Immature natural killer cell (primary cell): ENCODE measurements around the gene UXT. TPM values are rescaled to one million over a fixed set of nuclear protein-coding genes. Genes with fewer than 3 reads are reported as not detected.
"Not testable (repeated sequence)": the region's sequence is repeated elsewhere in the genome, so short reads cannot be mapped to it uniquely, and the experiment has no call there.

Source experiments
- DNase-seq, 3 donors: peaks; one replicate each; pipeline ENCODE4 v3.0.0; 2022; ENCODE audit warnings: mixed read lengths in 1 of 3
- H3K27ac Mint-ChIP-seq, 6 donors: one replicate each; pipeline ENCODE4 v1.8.0; 2020; ENCODE audit warnings: mixed read lengths in 6 of 6, mild to moderate bottlenecking in 5 of 6, inconsistent platforms in 4 of 6, moderate library complexity in 3 of 6
- H3K27me3 Mint-ChIP-seq, 3 donors: one replicate each; pipeline ENCODE4 v1.8.0; 2020 to 2021; ENCODE audit warnings: low read depth in 3 of 3, mild to moderate bottlenecking in 3 of 3, mixed read lengths in 3 of 3, moderate library complexity in 3 of 3, inconsistent platforms in 1 of 3
- H3K36me3 Mint-ChIP-seq, 3 donors: one replicate each; pipeline ENCODE4 v1.8.0; 2020; ENCODE audit warnings: mixed read lengths in 3 of 3, inconsistent platforms in 2 of 3, mild to moderate bottlenecking in 2 of 3
- H3K4me1 Mint-ChIP-seq, 2 donors: one replicate each; pipeline ENCODE4 v1.8.0; 2020; ENCODE audit warnings: inconsistent platforms in 2 of 2, mild to moderate bottlenecking in 2 of 2, mixed read lengths in 2 of 2, moderate library complexity in 1 of 2
- H3K4me3 Mint-ChIP-seq, 5 donors: one replicate each; pipeline ENCODE4 v1.8.0; 2020; ENCODE audit warnings: mild to moderate bottlenecking in 5 of 5, mixed read lengths in 5 of 5, inconsistent platforms in 3 of 5, moderate library complexity in 3 of 5
- H3K9me3 Mint-ChIP-seq, 6 donors: one replicate each; pipeline ENCODE4 v1.8.0; 2020; ENCODE audit warnings: mild to moderate bottlenecking in 6 of 6, mixed read lengths in 6 of 6, inconsistent platforms in 4 of 6, moderate library complexity in 3 of 6
- polyA plus RNA-seq, 3 donors: library from polyadenylated mRNA; unstranded; fragments of 300-500 nt; fragmentation: Illumina TruSeq; gene quantifications; one replicate each; pipeline ENCODE4 v1.2.3, GENCODE V29; 2021

Gene UXT
- polyA plus RNA-seq, 3 donors from 2014 or later: 179 to 256 (median 190) TPM

- peak within 1 kb of the TSS; percentile 12 to 75 (median 52) for H3K4me3 Mint-ChIP-seq
- peaks cover 0 to 4% (median 0%) of the 10 kb centered on the region in 6 donors for H3K9me3 Mint-ChIP-seq
- H3K4me1 Mint-ChIP-seq: peaks cover 0 to 4% of the 10 kb centered on the region in 2 donors
- peak within 1 kb of the TSS in 2 of 6 donors; percentile 23 to 33 for H3K27ac Mint-ChIP-seq
- DNase-seq: peak; percentile 82 to 87 (median 83)
- peaks cover 11 to 18% (median 17%) of the 10 kb centered on the region in 3 donors for H3K27me3 Mint-ChIP-seq
- no peaks in the 10 kb centered on the region for H3K36me3 Mint-ChIP-seq
These were observed 39.3 kb downstream of the UXT start, which contains the start of gene SYN1 for GRCh38 chrX:47619486-47620302. Gene SYN1, minus strand, starts transcription at chrX:47619857. Its CDS starts 129 bp downstream, at chrX:47619728.

GRCh38 chrX:47618923-47619485, 40.0 kb downstream of the UXT start:
- Mint-ChIP-seq H3K27me3 (peaks cover 11 to 18% (median 17%) of the 10 kb centered on the region in 3 donors), H3K4me3 (peak overlapping the region; percentile 12 to 75 (median 52)), H3K4me1 (peaks cover 0 to 4% of the 10 kb centered on the region in 2 donors), H3K9me3 (peaks cover 0 to 4% (median 0%) of the 10 kb centered on the region in 6 donors), H3K27ac (peak overlapping the region in 2 of 6 donors; percentile 23 to 33), H3K36me3 (no peaks in the 10 kb centered on the region)
- DNase-seq: no peak

- peaks cover 0 to 4% of the 10 kb centered on the region in 2 donors for H3K4me1 Mint-ChIP-seq
- no peak overlapping the region for H3K4me3 Mint-ChIP-seq
- H3K27ac Mint-ChIP-seq: no peak overlapping the region
- peaks cover 3 to 10% (median 7%) of the 10 kb centered on the region in 3 donors for H3K27me3 Mint-ChIP-seq
- DNase-seq: no peak
- H3K9me3 Mint-ChIP-seq: peaks cover 0 to 4% (median 0%) of the 10 kb centered on the region in 6 donors
- no peaks in the 10 kb centered on the region for H3K36me3 Mint-ChIP-seq
These were observed 44.4 kb downstream of the UXT start for GRCh38 chrX:47614618-47615017.

- H3K36me3 Mint-ChIP-seq: no peaks in the 10 kb centered on the region
- H3K27me3 Mint-ChIP-seq: peaks cover 0 to 3% (median 2%) of the 10 kb centered on the region in 3 donors
- H3K4me1 Mint-ChIP-seq: no peaks in the 10 kb centered on the region
- H3K27ac Mint-ChIP-seq: no peak overlapping the region
- no peak for DNase-seq
- no peak overlapping the region for H3K4me3 Mint-ChIP-seq
- H3K9me3 Mint-ChIP-seq: no peaks in the 10 kb centered on the region
These were observed 45.9 kb downstream of the UXT start for GRCh38 chrX:47613082-47613481.

GRCh38 chrX:47612418-47612817, 46.6 kb downstream of the UXT start:
- DNase-seq: no peak
- H3K27ac Mint-ChIP-seq: no peak overlapping the region

GRCh38 chrX:47611926-47612325, 47.1 kb downstream of the UXT start:
- no peaks in the 10 kb centered on the region for H3K9me3 Mint-ChIP-seq
- peaks cover 1 to 2% (median 2%) of the 10 kb centered on the region in 3 donors for H3K27me3 Mint-ChIP-seq
- DNase-seq: no peak
- no peak overlapping the region for H3K4me3 Mint-ChIP-seq
- no peaks in the 10 kb centered on the region for H3K4me1 Mint-ChIP-seq
- H3K36me3 Mint-ChIP-seq: no peaks in the 10 kb centered on the region
- H3K27ac Mint-ChIP-seq: no peak overlapping the region

More at GRCh38 chrX:47612418-47612817, 46.6 kb downstream of the UXT start:
- Mint-ChIP-seq H3K9me3 (no peaks in the 10 kb centered on the region), H3K27me3 (peaks cover 0 to 2% (median 1%) of the 10 kb centered on the region in 3 donors), H3K36me3 (no peaks in the 10 kb centered on the region), H3K4me3 (no peak overlapping the region), H3K4me1 (no peaks in the 10 kb centered on the region)

GRCh38 chrX:47611489-47611888, 47.5 kb downstream of the UXT start:
- H3K9me3 Mint-ChIP-seq: no peaks in the 10 kb centered on the region
- H3K27me3 Mint-ChIP-seq: peaks cover 2 to 5% (median 3%) of the 10 kb centered on the region in 3 donors
- H3K4me3 Mint-ChIP-seq: no peak overlapping the region
- H3K27ac Mint-ChIP-seq: no peak overlapping the region
- no peak for DNase-seq
- no peaks in the 10 kb centered on the region for H3K4me1 Mint-ChIP-seq
- H3K36me3 Mint-ChIP-seq: no peaks in the 10 kb centered on the region

GRCh38 chrX:47610511-47610910, 48.5 kb downstream of the UXT start:
- Mint-ChIP-seq H3K4me1 (no peaks in the 10 kb centered on the region), H3K27me3 (peaks cover 2 to 7% (median 7%) of the 10 kb centered on the region in 3 donors), H3K4me3 (no peak overlapping the region), H3K36me3 (no peaks in the 10 kb centered on the region), H3K9me3 (peaks cover 0 to under 1% (median 0%) of the 10 kb centered on the region in 6 donors), H3K27ac (no peak overlapping the region)
- no peak for DNase-seq

- Mint-ChIP-seq H3K4me3 (no peak overlapping the region), H3K36me3 (no peaks in the 10 kb centered on the region), H3K27ac (no peak overlapping the region), H3K27me3 (peaks cover 2 to 9% (median 7%) of the 10 kb centered on the region in 3 donors), H3K9me3 (peaks cover 0 to 2% (median 0%) of the 10 kb centered on the region in 6 donors), H3K4me1 (no peaks in the 10 kb centered on the region)
- no peak for DNase-seq
These were observed 50.7 kb downstream of the UXT start for GRCh38 chrX:47608130-47608810.

GRCh38 chrX:47607091-47607490, 51.9 kb downstream of the UXT start:
- Mint-ChIP-seq H3K9me3 (peaks cover 0 to 2% (median 0%) of the 10 kb centered on the region in 6 donors), H3K4me1 (no peaks in the 10 kb centered on the region), H3K36me3 (no peaks in the 10 kb centered on the region), H3K4me3 (no peak overlapping the region), H3K27ac (no peak overlapping the region), H3K27me3 (peaks cover 2 to 9% (median 5%) of the 10 kb centered on the region in 3 donors)
- no peak for DNase-seq

GRCh38 chrX:47605024-47605423, 54.0 kb downstream of the UXT start:
- no peaks in the 10 kb centered on the region for H3K4me1 Mint-ChIP-seq
- peaks cover 0 to 5% (median 2%) of the 10 kb centered on the region in 6 donors for H3K9me3 Mint-ChIP-seq
- no peak for DNase-seq
- H3K36me3 Mint-ChIP-seq: peaks cover 0 to under 1% (median 0%) of the 10 kb centered on the region in 3 donors
- peaks cover 2 to 14% (median 5%) of the 10 kb centered on the region in 3 donors for H3K27me3 Mint-ChIP-seq
- no peak overlapping the region for H3K4me3 Mint-ChIP-seq
- H3K27ac Mint-ChIP-seq: no peak overlapping the region

- H3K27me3 Mint-ChIP-seq: peaks cover 2 to 14% (median 5%) of the 10 kb centered on the region in 3 donors
- not testable (repeated sequence) for H3K27ac Mint-ChIP-seq, H3K36me3 Mint-ChIP-seq, H3K4me1 Mint-ChIP-seq, H3K4me3 Mint-ChIP-seq, DNase-seq
- H3K9me3 Mint-ChIP-seq: peaks cover 2 to 11% (median 7%) of the 10 kb centered on the region in 6 donors
These were observed 55.9 kb downstream of the UXT start for GRCh38 chrX:47603125-47603524.
